ENCODE results near the gene TRIM61.
"Not testable (repeated sequence)": the region's sequence is repeated elsewhere in the genome, so short reads cannot be mapped to it uniquely, and the experiment has no call there.

Gene TRIM61

GRCh38 chr4:164977243-164978164 lies at the start of gene TRIM61:
Gene TRIM61 (minus strand): TSS chr4:164977657. CDS start chr4:164970002, 7,655 bp downstream.
- DNase-seq: no peak

- not testable (repeated sequence) for DNase-seq
Measured at GRCh38 chr4:165025782-165026181, 48.3 kb upstream of the TRIM61 start.

GRCh38 chr4:165019995-165020394 lies 42.5 kb upstream of the TRIM61 start:
- DNase-seq: not testable (repeated sequence)

GRCh38 chr4:165016971-165017370 lies 39.5 kb upstream of the TRIM61 start:
- no peak for DNase-seq

DNA sequence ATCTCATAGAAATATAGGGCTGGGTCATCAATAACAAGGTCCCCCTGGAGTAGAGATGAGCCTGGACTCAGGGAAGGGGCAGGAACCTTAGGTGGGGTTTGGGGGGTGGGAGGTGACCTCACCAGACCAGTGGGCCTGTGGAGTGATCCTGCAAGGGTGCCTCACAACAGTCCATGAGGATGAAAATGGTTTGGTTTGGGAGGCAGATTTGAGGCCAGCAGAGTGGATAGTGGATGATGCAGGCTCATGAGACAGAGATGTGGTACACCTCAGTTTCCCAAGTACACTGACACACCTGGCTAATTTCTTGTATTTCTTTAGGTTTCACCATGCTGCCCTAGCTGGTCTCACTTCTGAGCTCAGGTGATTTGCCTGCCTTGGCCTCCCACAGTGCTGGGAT lies 36.2 kb upstream of the TRIM61 start:
- DNase-seq: no peak

- DNase-seq: no peak
Measured at GRCh38 chr4:165011403-165011802, 33.9 kb upstream of the TRIM61 start.

GRCh38 chr4:165010991-165011390 lies 33.5 kb upstream of the TRIM61 start:
- no peak for DNase-seq

DNA sequence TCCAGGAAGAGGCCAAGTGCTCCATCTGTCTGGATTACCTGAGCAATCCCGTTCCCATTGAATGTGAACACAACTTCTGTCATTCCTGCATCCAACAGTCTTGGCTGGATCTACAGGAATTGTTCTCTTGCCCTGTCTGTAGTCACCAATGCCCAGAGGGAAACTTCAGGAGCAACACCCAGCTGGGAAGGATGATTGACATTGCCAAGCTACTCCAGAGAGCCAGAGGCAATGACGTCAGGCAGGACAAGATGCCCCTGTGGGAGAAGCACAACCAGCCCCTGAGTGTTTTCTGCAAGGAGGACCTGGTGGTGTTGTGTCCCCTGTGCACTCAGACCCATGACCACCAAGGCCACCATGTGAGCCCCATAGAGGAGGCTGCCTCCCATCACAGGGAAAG lies 33.0 kb upstream of the TRIM61 start:
- DNase-seq: no peak

GRCh38 chr4:165009493-165010227 lies 32.2 kb upstream of the TRIM61 start:
- DNase-seq: no peak

- DNase-seq: no peak
Measured at GRCh38 chr4:165006886-165007285, 29.4 kb upstream of the TRIM61 start.

GRCh38 chr4:165006456-165006855 lies 29.0 kb upstream of the TRIM61 start:
- no peak for DNase-seq

DNA sequence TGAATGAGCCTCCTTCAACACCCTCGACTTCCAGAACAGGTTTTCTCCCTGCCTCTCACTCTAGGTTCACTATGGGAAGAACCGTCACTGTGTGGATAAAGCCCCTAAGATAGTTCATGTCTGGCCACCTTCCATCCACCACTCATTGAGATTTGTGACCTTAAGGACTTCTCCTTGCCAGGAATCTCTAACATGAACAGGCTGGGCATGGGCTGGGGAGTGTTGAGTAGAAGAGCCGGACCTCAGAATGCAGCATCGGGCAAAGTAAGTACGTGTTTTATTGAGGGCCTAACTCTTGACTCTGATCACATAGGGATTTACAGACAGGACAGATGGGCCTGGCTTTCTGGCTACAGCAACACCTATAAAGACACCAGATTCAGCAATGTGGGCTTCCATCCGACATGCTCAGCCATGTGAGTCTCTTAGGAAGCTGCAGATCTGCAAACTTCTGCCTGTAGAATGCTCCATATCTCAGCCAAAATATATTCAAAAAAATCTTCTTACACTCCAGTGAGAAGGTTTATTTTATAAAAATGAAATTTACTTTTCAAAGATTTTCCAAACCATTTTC lies 28.0 kb upstream of the TRIM61 start:
- DNase-seq: no peak

- DNase-seq: not testable (repeated sequence)
Measured at GRCh38 chr4:165001957-165002356, 24.5 kb upstream of the TRIM61 start.

DNA sequence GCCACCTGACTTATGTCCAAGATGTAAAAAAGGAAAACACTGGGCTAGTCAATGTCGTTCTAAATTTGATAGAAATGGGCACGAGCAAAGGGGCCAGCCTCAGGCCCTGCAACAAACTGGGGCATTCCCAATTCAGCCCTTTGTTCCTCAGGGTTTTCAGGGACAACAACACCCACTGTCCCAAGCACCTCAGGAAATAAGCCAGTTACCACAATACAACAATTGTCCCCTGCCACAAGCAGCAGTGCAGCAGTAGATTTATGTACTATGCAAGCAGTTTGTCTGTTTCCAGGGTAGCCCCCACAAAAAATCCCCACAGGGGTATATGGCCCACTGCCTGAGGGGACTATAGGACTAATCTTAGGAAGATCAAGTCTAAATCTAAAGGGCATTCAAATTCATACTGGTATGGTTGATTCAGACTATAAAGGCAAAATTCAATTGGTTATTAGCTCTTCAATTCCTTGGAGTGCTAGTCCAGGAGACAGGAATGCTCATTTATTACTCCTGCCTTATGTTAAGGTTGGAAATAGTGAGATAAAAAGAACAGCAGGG lies 21.1 kb upstream of the TRIM61 start:
- not testable (repeated sequence) for DNase-seq

GRCh38 chr4:164997941-164998340 lies 20.5 kb upstream of the TRIM61 start:
- no peak for DNase-seq

- peak; percentile 11 for DNase-seq
Measured at GRCh38 chr4:164997324-164997723, 19.9 kb upstream of the TRIM61 start.

GRCh38 chr4:164996123-164996522 lies 18.7 kb upstream of the TRIM61 start:
- DNase-seq: not testable (repeated sequence)

DNA sequence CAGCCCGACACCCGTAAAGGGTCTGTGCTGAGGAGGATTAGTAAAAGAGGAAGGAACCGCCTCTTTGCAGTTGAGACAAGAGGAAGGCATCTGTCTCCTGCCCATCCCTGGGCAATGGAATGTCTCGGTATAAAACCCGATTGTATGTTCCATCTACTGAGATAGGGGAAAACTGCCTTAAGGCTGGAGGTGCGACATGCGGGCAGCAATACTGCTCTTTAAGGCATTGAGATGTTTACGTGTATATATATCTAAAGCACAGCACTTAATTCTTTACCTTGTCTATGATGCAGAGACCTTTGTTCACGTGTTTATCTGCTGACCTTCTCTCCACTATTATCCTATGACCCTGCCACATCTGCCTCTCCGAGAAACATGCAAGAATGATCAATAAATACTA lies 13.3 kb upstream of the TRIM61 start:
- DNase-seq: not testable (repeated sequence)

DNA sequence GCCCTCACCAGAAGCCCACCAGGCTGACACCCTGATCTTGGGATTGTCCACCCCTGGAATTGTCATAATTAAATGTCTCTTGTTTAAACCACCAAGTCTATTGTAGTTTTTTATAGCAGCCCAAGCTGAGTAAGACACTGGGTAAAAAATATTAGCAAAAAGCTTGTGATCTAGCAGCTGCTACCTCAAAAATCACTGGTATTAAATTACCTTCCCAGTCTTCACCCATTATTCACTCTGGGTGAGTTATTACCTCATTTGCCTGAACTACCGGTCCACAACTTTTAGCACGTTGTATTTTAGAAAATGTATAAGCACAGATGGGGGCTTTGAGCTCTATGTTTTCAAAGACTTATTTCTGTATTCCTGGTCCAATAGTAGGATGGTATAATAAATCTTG lies 12.0 kb upstream of the TRIM61 start:
- DNase-seq: no peak

DNA sequence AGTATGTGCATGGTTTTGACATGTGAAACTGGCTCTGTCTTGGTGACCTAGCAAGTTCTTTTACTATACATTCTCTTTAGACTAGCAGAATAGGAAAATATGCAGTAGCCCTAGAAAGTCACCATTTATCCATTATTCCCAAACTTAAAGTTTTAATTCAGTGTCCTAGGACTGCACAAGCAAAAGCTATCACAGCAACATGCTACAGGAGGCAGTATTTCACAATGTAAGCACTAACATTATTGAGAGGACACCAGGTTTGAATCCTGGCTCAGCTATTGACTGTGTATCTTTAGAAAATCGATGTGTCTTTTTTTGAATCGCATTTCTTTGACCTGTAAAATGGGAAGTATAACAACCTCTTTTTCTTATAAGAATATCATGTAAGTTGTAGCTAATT lies 5.5 kb downstream of the TRIM61 start:
- DNase-seq: not testable (repeated sequence)

DNA sequence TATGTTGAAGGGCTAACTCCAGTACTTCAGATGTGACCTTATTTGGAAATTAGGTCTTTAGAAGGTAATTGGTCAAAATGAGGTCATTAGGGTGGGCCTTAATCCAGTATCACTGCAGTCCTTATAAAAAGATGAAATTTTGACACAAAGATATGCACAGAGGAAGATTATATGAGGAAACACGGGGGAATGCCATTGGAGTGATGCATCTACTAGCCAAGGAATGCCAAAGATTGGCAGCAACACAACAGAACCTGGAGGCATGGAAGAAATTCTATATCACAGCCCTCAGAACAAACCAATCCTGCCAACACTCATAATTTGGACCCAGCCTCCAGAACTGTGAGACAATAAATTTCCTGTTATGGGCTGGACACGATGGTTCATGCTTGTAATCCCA lies 17.6 kb downstream of the TRIM61 start:
- DNase-seq: no peak

DNA sequence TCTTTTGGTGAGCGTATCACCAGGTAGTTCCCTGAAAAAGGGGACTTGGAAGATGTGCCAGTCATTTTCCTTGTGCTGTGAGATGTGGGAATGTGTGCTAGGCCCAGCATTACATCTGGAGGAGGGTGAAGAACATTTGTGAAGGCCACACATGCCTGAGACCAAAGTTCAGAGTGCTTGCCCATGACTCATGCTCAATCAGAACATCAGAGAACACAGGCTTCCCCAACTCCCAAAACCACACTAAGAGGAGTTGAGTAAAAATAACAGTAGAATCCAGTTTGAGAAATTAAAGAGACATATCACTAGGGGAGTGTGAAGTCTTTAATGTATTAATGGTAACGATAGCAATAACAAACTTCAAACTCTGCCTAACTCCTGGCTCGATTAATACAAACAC lies 18.0 kb downstream of the TRIM61 start:
- not testable (repeated sequence) for DNase-seq

Measured in NCI-H748 treated with DMSO at 0.1 percent for 48 hours (cell line).